K562 (cell line): ENCODE measurements around the gene CALM1. TPM values are rescaled to one million over a fixed set of nuclear protein-coding genes. Genes with fewer than 3 reads are reported as not detected.

ENCODE experiments used
- ATAC-seq: fragments of 200-7000 bp; cut with Tn5 transposase; 3 replicates; pipeline ENCODE4 v1.9.1; 2020; ENCODE audit warnings: moderate library complexity
- BruUV-seq: library from RNA; stranded (reverse); fragments of 400-500 nt; replicated peaks from 2 replicates; lab custom pipeline; 2021; lab: Mats Ljungman, UMichigan
- CTCF ChIA-PET: fragments of 300-600 bp; formaldehyde crosslinking; extraction: SDS; loops from one replicate; lab custom pipeline; 2021; ENCODE audit warnings: low intra/inter-chr PET ratio; lab: Yijun Ruan, JAX
- POLR2A ChIA-PET: fragments of 300-600, 350-650 bp; sonication (Branson Sonifier 250); formaldehyde crosslinking; extraction: SDS; loops from one replicate; lab custom pipeline; 2021; ENCODE audit warnings: antibody characterized with exemption, inconsistent platforms; lab: Yijun Ruan, JAX
- DNase-seq, 4 experiments: peaks; one replicate each; pipeline versions ENCODE4 v3.0.0 to v3.0.0-alpha.2; 2011 to 2018; ENCODE audit warnings: low spot score in 3 of 4, mixed read lengths in 3 of 4; ENCODE audit errors: extremely low read depth in 1 of 4
- FAIRE-seq: peaks from 2 replicates; lab custom pipeline; 2011; peaks lifted over from hg19 to GRCh38; lab: Jason Lieb, UNC
- H2AFZ ChIP-seq: 2 replicates; pipeline ENCODE4 v1.6.0; 2011; ENCODE audit warnings: low read depth, low read length, control low read depth, inconsistent platforms
- H3K27ac ChIP-seq: fragments of 200-600 bp; 3 replicates; pipeline ENCODE4 v1.8.0; 2011; ENCODE audit warnings: low read depth, mild to moderate bottlenecking, control low read depth, inconsistent platforms, low read length, moderate library complexity, mixed read lengths; ENCODE audit errors: extremely low read depth
- H3K27me3 ChIP-seq, 2 experiments: fragments of 300-600 bp in 1 of 2; 2 replicates in 1 of 2; 3 replicates in 1 of 2; pipeline versions ENCODE4 v1.6.0 to v1.8.0; 2011; ENCODE audit warnings: inconsistent platforms in 2 of 2, low read length in 2 of 2, mild to moderate bottlenecking in 1 of 2, mixed read lengths in 1 of 2, moderate library complexity in 1 of 2; ENCODE audit not compliant: control insufficient read depth in 2 of 2, insufficient read depth in 2 of 2
- H3K36me3 ChIP-seq: fragments of 300-600 bp; 3 replicates; pipeline ENCODE4 v1.8.0; 2011; ENCODE audit warnings: mild to moderate bottlenecking, low read length, inconsistent platforms; ENCODE audit not compliant: control insufficient read depth, insufficient read depth
- H3K4me1 ChIP-seq, 2 experiments: fragments of 200-600 bp in 1 of 2; replicated peaks in 1 of 2; 2 replicates in 1 of 2; 3 replicates in 1 of 2; pipeline versions ENCODE4 v1.5.1 to v1.8.0; 2011; ENCODE audit warnings: inconsistent platforms in 2 of 2, low read length in 2 of 2, mild to moderate bottlenecking in 1 of 2, mixed read lengths in 1 of 2, moderate library complexity in 1 of 2; ENCODE audit not compliant: control insufficient read depth in 2 of 2, insufficient read depth in 2 of 2
- H3K4me2 ChIP-seq: 2 replicates; pipeline ENCODE4 v1.6.1; 2011; ENCODE audit warnings: low read length, control low read depth, inconsistent platforms, mixed read lengths; ENCODE audit not compliant: insufficient read depth
- H3K4me3 ChIP-seq: fragments of 200-600 bp; sonication (generic), shearing (Covaris generic); 2 replicates; pipeline ENCODE4 v1.5.1; 2016; ENCODE audit warnings: control low read depth, inconsistent platforms
- H3K79me2 ChIP-seq: fragments of 200-600 bp; 3 replicates; pipeline ENCODE4 v1.8.0; 2011; ENCODE audit warnings: low read length, inconsistent platforms; ENCODE audit not compliant: control insufficient read depth, insufficient read depth
- H3K9ac ChIP-seq, 2 experiments: 2 replicates each; pipeline versions ENCODE4 v1.6.0 to v1.6.1; 2011; ENCODE audit warnings: low read depth in 2 of 2, low read length in 2 of 2, control low read depth in 1 of 2, inconsistent platforms in 1 of 2, mild to moderate bottlenecking in 1 of 2, mixed read lengths in 1 of 2; ENCODE audit not compliant: insufficient read depth in 1 of 2
- H3K9me1 ChIP-seq: one replicate; pipeline ENCODE4 v1.6.0; 2011; ENCODE audit warnings: inconsistent platforms, mild to moderate bottlenecking, low read length, moderate library complexity; ENCODE audit not compliant: control insufficient read depth, insufficient read depth
- H3K9me3 ChIP-seq: replicated peaks from 2 replicates; pipeline ENCODE4 v1.5.1; 2011; ENCODE audit warnings: low read depth, low read length, inconsistent platforms; ENCODE audit not compliant: control insufficient read depth, insufficient read depth
- H4K20me1 ChIP-seq: replicated peaks from 2 replicates; pipeline ENCODE4 v1.6.1; 2011; ENCODE audit warnings: low read length, inconsistent platforms, mixed read lengths; ENCODE audit not compliant: control insufficient read depth, insufficient read depth
- ATF7 ChIP-seq: fragments of 450-650 bp; IDR thresholded peaks from 2 replicates; pipeline ENCODE4 v1.7.1; 2014; ENCODE audit warnings: mild to moderate bottlenecking, moderate library complexity
- GATA2 ChIP-seq: sonication (generic); formaldehyde crosslinking; IDR thresholded peaks from 2 replicates; pipeline ENCODE4 v1.4.0; 2020; ENCODE audit warnings: mild to moderate bottlenecking, missing genetic modification reagents
- HDAC1 ChIP-seq, 2 experiments: fragments of 450-650 bp; IDR thresholded peaks; 2 replicates each; pipeline ENCODE4 v1.6.1; 2016 to 2017; ENCODE audit warnings: inconsistent platforms in 1 of 2, mild to moderate bottlenecking in 1 of 2, moderate library complexity in 1 of 2
- ILF3 ChIP-seq: fragments of 450-650 bp; IDR thresholded peaks from 2 replicates; pipeline ENCODE4 v1.6.1; 2018; ENCODE audit warnings: antibody characterized with exemption, mild to moderate bottlenecking, moderate library complexity, borderline replicate concordance
- KAT7 ChIP-seq: sonication (generic); formaldehyde crosslinking; IDR thresholded peaks from 2 replicates; pipeline ENCODE4 v1.8.0; 2022; ENCODE audit warnings: missing genetic modification reagents, mild to moderate bottlenecking, borderline replicate concordance
- KHSRP ChIP-seq: fragments of 450-650 bp; IDR thresholded peaks from 2 replicates; pipeline ENCODE4 v1.6.1; 2017
- MAZ ChIP-seq, 2 experiments: fragments of 450-650 bp in 1 of 2; sonication (generic) in 1 of 2; formaldehyde crosslinking; IDR thresholded peaks in 1 of 2; conservative IDR thresholded peaks in 1 of 2; 2 replicates each; pipeline versions ENCODE4 v1.4.0 to v1.5.0; 2020; ENCODE audit warnings: mild to moderate bottlenecking in 1 of 2, missing genetic modification reagents in 1 of 2
- MECOM ChIP-seq: fragments of 250-450 bp; sonication (Bioruptor Pico); IDR thresholded peaks from 2 replicates; pipeline ENCODE4 v1.8.0; 2022; ENCODE audit warnings: inconsistent platforms
- MYC ChIP-seq, 2 experiments: fragments of 250-450 bp in 1 of 2; sonication (Bioruptor Pico) in 1 of 2; IDR thresholded peaks; 2 replicates each; pipeline versions ENCODE4 v1.5.1 to v1.6.1; 2012 to 2021; ENCODE audit warnings: low read depth in 2 of 2, borderline replicate concordance in 1 of 2, improper control_type of control experiment in 1 of 2, low read length in 1 of 2, mild to moderate bottlenecking in 1 of 2, moderate library complexity in 1 of 2
- NCOA2 ChIP-seq, 2 experiments: fragments of 450-650 bp; IDR thresholded peaks; 2 replicates each; pipeline ENCODE4 v1.6.1; 2018; ENCODE audit warnings: mild to moderate bottlenecking in 2 of 2, moderate library complexity in 1 of 2; ENCODE audit not compliant: partially characterized antibody in 2 of 2
- NR0B1 ChIP-seq: fragments of 450-650 bp; IDR thresholded peaks from one replicate; pipeline ENCODE4 v1.6.1; 2018; ENCODE audit warnings: mild to moderate bottlenecking, moderate library complexity; ENCODE audit not compliant: partially characterized antibody
- PBX2 ChIP-seq, 2 experiments: IDR thresholded peaks in 1 of 2; conservative IDR thresholded peaks in 1 of 2; 2 replicates each; pipeline ENCODE4 v1.6.1; 2016; ENCODE audit warnings: low read depth in 2 of 2, mild to moderate bottlenecking in 1 of 2, missing compliant biosample characterization in 1 of 2, missing genetic modification characterization in 1 of 2, moderate library complexity in 1 of 2
- PPARD ChIP-seq: fragments of 250-450 bp; sonication (Bioruptor Pico); IDR thresholded peaks from 2 replicates; pipeline ENCODE4 v1.8.0; 2022; ENCODE audit warnings: inconsistent platforms, mild to moderate bottlenecking, moderate library complexity
- PRMT5 ChIP-seq: sonication (generic); formaldehyde crosslinking; IDR thresholded peaks from 2 replicates; pipeline ENCODE4 v1.5.0; 2020; ENCODE audit warnings: missing genetic modification reagents
- RBBP5 ChIP-seq: fragments of 200-600 bp; sonication (generic); IDR thresholded peaks from 2 replicates; pipeline ENCODE4 v1.6.1; 2012; ENCODE audit warnings: borderline replicate concordance, mild to moderate bottlenecking, low read length, control low read depth, inconsistent platforms; ENCODE audit not compliant: insufficient read depth, poor library complexity, severe bottlenecking
- RNF2 ChIP-seq: sonication (generic); IDR thresholded peaks from 2 replicates; pipeline ENCODE4 v1.6.1; 2016
- ZNF507 ChIP-seq: conservative IDR thresholded peaks from 2 replicates; pipeline ENCODE4 v1.6.1; 2017; ENCODE audit warnings: missing genetic modification characterization, missing compliant biosample characterization
- ZNF668 ChIP-seq: fragments of 250-450 bp; sonication (Bioruptor Pico); IDR thresholded peaks from 2 replicates; pipeline ENCODE4 v1.8.0; 2022; ENCODE audit warnings: mild to moderate bottlenecking, inconsistent platforms
- WGBS: fragments of 100-300 bp; shearing (Covaris generic); methylation state at CpG from one replicate; pipeline ENCODE4 v1.1.6; 2016; ENCODE audit warnings: low coverage, mixed read lengths; ENCODE audit not compliant: insufficient coverage; ENCODE audit errors: missing lambda C conversion rate; 5-methylcytosine and 5-hydroxymethylcytosine counted together
- in situ Hi-C: fragments of 300-500 bp; cut with MboI; formaldehyde crosslinking; loops from 4 replicates; pipeline ENCODE4 v1.15.0; 2018; ENCODE audit warnings: inconsistent platforms, mixed read lengths
- intact Hi-C: fragments of 100-400 bp; cut with micrococcal nuclease; formaldehyde crosslinking; loops from 2 replicates; pipeline ENCODE4 v1.14.2; 2022
- polyA plus RNA-seq, 8 experiments: library from polyadenylated mRNA; depleted of rRNA in 4 of 8; stranded (reverse) in 5 of 8; unstranded in 3 of 8; fragments of >200 nt; fragmentation: Nextera tagmentation in 2 of 8; fragmentation: Illumina TruSeq in 1 of 8; extraction: Ambion mirVana in 2 of 8; extraction: Trizol in 1 of 8; gene quantifications; 2 replicates each; pipeline versions ENCODE4 v1.2.1 to v1.2.3, GENCODE V29; 2011 to 2014; ENCODE audit warnings: inconsistent platforms in 1 of 8, missing spikeins in 1 of 8
- total RNA-seq, 7 experiments: library from RNA; depleted of rRNA in 6 of 7; stranded (reverse); fragments of >200 nt in 6 of 7; fragmentation: Illumina TruSeq in 2 of 7; extraction: Trizol in 2 of 7; gene quantifications; 2 replicates each; pipeline versions ENCODE4 v1.2.1 to v1.2.3, GENCODE V29; 2011 to 2021; ENCODE audit warnings: low replicate concordance in 1 of 7

The CALM1 gene
- total and polyA plus RNA-seq, 9 of the 15 experiments (the other 6 are each of a cell fraction or from before 2014, with no cell fraction given): 48.0 to 269 (median 158) TPM

GRCh38 chr14:90349739-90350138 lies 47.1 kb upstream of the CALM1 start:
- Histone ChIP-seq H3K27me3 (no peaks in the 10 kb centered on the region), H4K20me1 (no peaks in the 10 kb centered on the region), H3K9ac (no peak overlapping the region), H2AFZ (no peak overlapping the region), H3K4me1 (no peaks in the 10 kb centered on the region), H3K4me3 (no peak overlapping the region), H3K4me2 (no peak overlapping the region), H3K36me3 (no peaks in the 10 kb centered on the region), H3K79me2 (no peaks in the 10 kb centered on the region), H3K9me3 (no peaks in the 10 kb centered on the region), H3K27ac (no peak overlapping the region), H3K9me1 (no peaks in the 10 kb centered on the region)
- BruUV-seq: no TSS peak
- in situ Hi-C loops: no loop called here
- CTCF ChIA-PET: no interaction called here
- intact Hi-C loops: no loop called here
- FAIRE-seq: no peak
- 3% methylated on average over 4 of the region's 4 CpGs for WGBS
- POLR2A ChIA-PET: interaction anchor here (1.1 kb wide), 1 partner anchor 10 kb away, joined by 4 read pairs; no protein-coding TSS in a partner anchor
- no peak for ATAC-seq
- TF ChIP-seq RNF2 (no peak), ATF7 (no peak), KHSRP (no peak), ZNF507 (tag) (no peak), RBBP5 (no peak), KAT7 (CRISPR knock-in tag) (no peak), HDAC1 (IDR thresholded peaks at IDR 0.05) (no peak), PPARD (CRISPR knock-in tag) (no peak), MAZ (CRISPR knock-in tag; conservative IDR thresholded peaks at IDR 0.05 in 1 of 2, IDR thresholded peaks at IDR 0.05 in 1 of 2) (no peak), MECOM (no peak), MYC (IDR thresholded peaks at IDR 0.05; ENCODE audit: low read depth, low read length) (no peak), MYC (CRISPR knock-in tag; IDR thresholded peaks at IDR 0.05; ENCODE audit: borderline replicate concordance, low read depth) (no peak), NR0B1 (no peak), PBX2 (CRISPR knock-in tag; IDR thresholded peaks at IDR 0.05; ENCODE audit: low read depth) (no peak), PBX2 (tag; conservative IDR thresholded peaks at IDR 0.05; ENCODE audit: low read depth) (no peak), NCOA2 (IDR thresholded peaks at IDR 0.05; ENCODE audit: partially characterized antibody in 2 of 2) (no peak), PRMT5 (CRISPR knock-in tag) (no peak), ZNF668 (CRISPR knock-in tag) (no peak), ILF3 (no peak), GATA2 (CRISPR knock-in tag) (no peak)
- no peak for DNase-seq
